ENCODE results near the gene LPCAT3.

The LPCAT3 gene

GRCh38 chr12:6952863-6953441 is 65.3 kb downstream of the LPCAT3 start:
- no peak overlapping the region for H3K4me3 ChIP-seq (ENCODE audit: low read length)
- WGBS (ENCODE audit: insufficient coverage, insufficient read length): no CpG with 5 or more reads among the region's 15 CpGs
- no peaks in the 10 kb centered on the region for H3K9me3 ChIP-seq (ENCODE audit: control insufficient read depth, insufficient read depth, low read length)
- H3K36me3 ChIP-seq (ENCODE audit: control insufficient read depth, insufficient read depth, low read length): no peaks in the 10 kb centered on the region
- DNase-seq (ENCODE audit: low read depth, low spot score): no peak
- 0 out of 2 replicates have a peak, but pooled peaks cover 4% of the 10 kb centered on the region for H3K4me1 ChIP-seq (ENCODE audit: control insufficient read depth, insufficient read depth, low read length)
- no peaks in the 10 kb centered on the region for H3K27me3 ChIP-seq (ENCODE audit: control insufficient read depth, insufficient read depth, low read length)
- no peak overlapping the region for H3K27ac ChIP-seq (ENCODE audit: low read length)

GRCh38 chr12:6952121-6952862 is 66.0 kb downstream of the LPCAT3 start:
- H3K27me3 ChIP-seq (ENCODE audit: control insufficient read depth, insufficient read depth, low read length): no peaks in the 10 kb centered on the region
- no CpG with 5 or more reads among the region's 22 CpGs for WGBS (ENCODE audit: insufficient coverage, insufficient read length)
- no peak overlapping the region for H3K4me3 ChIP-seq (ENCODE audit: low read length)
- H3K27ac ChIP-seq (ENCODE audit: low read length): no peak overlapping the region
- no peaks in the 10 kb centered on the region for H3K9me3 ChIP-seq (ENCODE audit: control insufficient read depth, insufficient read depth, low read length)
- no peak for DNase-seq (ENCODE audit: low read depth, low spot score)
- H3K36me3 ChIP-seq (ENCODE audit: control insufficient read depth, insufficient read depth, low read length): no peaks in the 10 kb centered on the region
- 0 out of 2 replicates have a peak, but pooled peaks cover 4% of the 10 kb centered on the region for H3K4me1 ChIP-seq (ENCODE audit: control insufficient read depth, insufficient read depth, low read length)

GRCh38 chr12:6951551-6952120 is 66.6 kb downstream of the LPCAT3 start:
- H3K4me1 ChIP-seq (ENCODE audit: control insufficient read depth, insufficient read depth, low read length): peaks cover 6% of the 10 kb centered on the region; the same call in 1 of the 2 replicates
- H3K4me3 ChIP-seq (ENCODE audit: low read length): no peak overlapping the region
- H3K27me3 ChIP-seq (ENCODE audit: control insufficient read depth, insufficient read depth, low read length): no peaks in the 10 kb centered on the region
- WGBS (ENCODE audit: insufficient coverage, insufficient read length): no CpG with 5 or more reads among the region's 20 CpGs
- no peak overlapping the region for H3K27ac ChIP-seq (ENCODE audit: low read length)
- H3K36me3 ChIP-seq (ENCODE audit: control insufficient read depth, insufficient read depth, low read length): no peaks in the 10 kb centered on the region
- H3K9me3 ChIP-seq (ENCODE audit: control insufficient read depth, insufficient read depth, low read length): no peaks in the 10 kb centered on the region
- DNase-seq (ENCODE audit: low read depth, low spot score): no peak

GRCh38 chr12:6950811-6951540 is 67.3 kb downstream of the LPCAT3 start, which contains the start of gene PTPN6:
Gene PTPN6 (plus strand): TSS chr12:6951356. CDS start chr12:6951513, 157 bp downstream.
- peaks cover 6% of the 10 kb centered on the region; the same call in 1 of the 2 replicates for H3K4me1 ChIP-seq (ENCODE audit: control insufficient read depth, insufficient read depth, low read length)
- no CpG with 5 or more reads among the region's 25 CpGs for WGBS (ENCODE audit: insufficient coverage, insufficient read length)
- DNase-seq (ENCODE audit: low read depth, low spot score): no peak
- H3K27ac ChIP-seq (ENCODE audit: low read length): no peak within 1 kb of the TSS
- H3K9me3 ChIP-seq (ENCODE audit: control insufficient read depth, insufficient read depth, low read length): no peaks in the 10 kb centered on the region
- no peaks in the 10 kb centered on the region for H3K36me3 ChIP-seq (ENCODE audit: control insufficient read depth, insufficient read depth, low read length)
- H3K4me3 ChIP-seq (ENCODE audit: low read length): no peak within 1 kb of the TSS
- no peaks in the 10 kb centered on the region for H3K27me3 ChIP-seq (ENCODE audit: control insufficient read depth, insufficient read depth, low read length)

- no peak for DNase-seq (ENCODE audit: low read depth, low spot score)
- H3K27ac ChIP-seq (ENCODE audit: low read length): no peak overlapping the region
- no peaks in the 10 kb centered on the region for H3K36me3 ChIP-seq (ENCODE audit: control insufficient read depth, insufficient read depth, low read length)
- no peaks in the 10 kb centered on the region for H3K9me3 ChIP-seq (ENCODE audit: control insufficient read depth, insufficient read depth, low read length)
- no CpG with 5 or more reads among the region's 1 CpG for WGBS (ENCODE audit: insufficient coverage, insufficient read length)
- H3K27me3 ChIP-seq (ENCODE audit: control insufficient read depth, insufficient read depth, low read length): no peaks in the 10 kb centered on the region
- peaks cover 7% of the 10 kb centered on the region for H3K4me1 ChIP-seq (ENCODE audit: control insufficient read depth, insufficient read depth, low read length)
- no peak overlapping the region for H3K4me3 ChIP-seq (ENCODE audit: low read length)
Observed at GRCh38 chr12:6950401-6950801, 67.9 kb downstream of the LPCAT3 start.

GRCh38 chr12:6948873-6949594 is 69.2 kb downstream of the LPCAT3 start:
- H3K4me1 ChIP-seq (ENCODE audit: control insufficient read depth, insufficient read depth, low read length): peaks cover 7% of the 10 kb centered on the region
- H3K9me3 ChIP-seq (ENCODE audit: control insufficient read depth, insufficient read depth, low read length): no peaks in the 10 kb centered on the region
- H3K27ac ChIP-seq (ENCODE audit: low read length): no peak overlapping the region
- H3K27me3 ChIP-seq (ENCODE audit: control insufficient read depth, insufficient read depth, low read length): no peaks in the 10 kb centered on the region
- DNase-seq (ENCODE audit: low read depth, low spot score): no peak
- no CpG with 5 or more reads among the region's 15 CpGs for WGBS (ENCODE audit: insufficient coverage, insufficient read length)
- H3K36me3 ChIP-seq (ENCODE audit: control insufficient read depth, insufficient read depth, low read length): no peaks in the 10 kb centered on the region
- no peak overlapping the region for H3K4me3 ChIP-seq (ENCODE audit: low read length)

- H3K4me1 ChIP-seq (ENCODE audit: control insufficient read depth, insufficient read depth, low read length): peaks cover 7% of the 10 kb centered on the region
- H3K4me3 ChIP-seq (ENCODE audit: low read length): no peak overlapping the region
- H3K27me3 ChIP-seq (ENCODE audit: control insufficient read depth, insufficient read depth, low read length): no peaks in the 10 kb centered on the region
- no peak overlapping the region for H3K27ac ChIP-seq (ENCODE audit: low read length)
- H3K36me3 ChIP-seq (ENCODE audit: control insufficient read depth, insufficient read depth, low read length): no peaks in the 10 kb centered on the region
- WGBS (ENCODE audit: insufficient coverage, insufficient read length): no CpG with 5 or more reads among the region's 8 CpGs
- no peaks in the 10 kb centered on the region for H3K9me3 ChIP-seq (ENCODE audit: control insufficient read depth, insufficient read depth, low read length)
- DNase-seq (ENCODE audit: low read depth, low spot score): no peak
Observed at GRCh38 chr12:6947615-6948014, 70.7 kb downstream of the LPCAT3 start.

- no CpG with 5 or more reads among the region's 8 CpGs for WGBS (ENCODE audit: insufficient coverage, insufficient read length)
- Histone ChIP-seq H3K27ac (ENCODE audit: low read length) (no peak overlapping the region), H3K27me3 (ENCODE audit: control insufficient read depth, insufficient read depth, low read length) (no peaks in the 10 kb centered on the region), H3K36me3 (ENCODE audit: control insufficient read depth, insufficient read depth, low read length) (no peaks in the 10 kb centered on the region), H3K9me3 (ENCODE audit: control insufficient read depth, insufficient read depth, low read length) (no peaks in the 10 kb centered on the region), H3K4me3 (ENCODE audit: low read length) (peak overlapping the region; percentile 50; the same call in 1 of the 2 replicates), H3K4me1 (ENCODE audit: control insufficient read depth, insufficient read depth, low read length) (peaks cover 5% of the 10 kb centered on the region)
- DNase-seq (ENCODE audit: low read depth, low spot score): no peak
Observed at GRCh38 chr12:6946920-6947374, 71.3 kb downstream of the LPCAT3 start.

GRCh38 chr12:6946033-6946919 is 72.0 kb downstream of the LPCAT3 start:
- H3K36me3 ChIP-seq (ENCODE audit: control insufficient read depth, insufficient read depth, low read length): peaks cover 3% of the 10 kb centered on the region; the same call in 1 of the 2 replicates

More at GRCh38 chr12:6946033-6946919, 72.0 kb downstream of the LPCAT3 start:
- peak overlapping the region; percentile 50; the same call in 1 of the 2 replicates for H3K4me3 ChIP-seq (ENCODE audit: low read length)
- H3K9me3 ChIP-seq (ENCODE audit: control insufficient read depth, insufficient read depth, low read length): no peaks in the 10 kb centered on the region
- H3K27ac ChIP-seq (ENCODE audit: low read length): no peak overlapping the region
- WGBS (ENCODE audit: insufficient coverage, insufficient read length): no CpG with 5 or more reads among the region's 32 CpGs
- H3K4me1 ChIP-seq (ENCODE audit: control insufficient read depth, insufficient read depth, low read length): peaks cover 5% of the 10 kb centered on the region
- no peaks in the 10 kb centered on the region for H3K27me3 ChIP-seq (ENCODE audit: control insufficient read depth, insufficient read depth, low read length)
- DNase-seq (ENCODE audit: low read depth, low spot score): no peak

All from iPS DF 6.9 (cell line).